Activated CD4-positive, alpha-beta T cell treated with anti-CD3 and anti-CD28 coated beads for 24 hours (primary cell): Measurements from ENCODE around the gene SPRR2A.
"Not testable (repeated sequence)": the region's sequence is repeated elsewhere in the genome, so short reads cannot be mapped to it uniquely, and the experiment has no call there.

Experiments
- DNase-seq, 2 donors: peaks; one replicate each; pipeline ENCODE4 v3.0.0-alpha.2; 2020; ENCODE audit warnings: low read depth in 2 of 2

SPRR2A gene

GRCh38 chr1:153057375-153057774 lies at the start of gene SPRR2A:
Gene SPRR2A, minus strand, starts transcription at chr1:153057512. Its CDS starts 777 bp downstream, at chr1:153056735.
- DNase-seq: no peak

GRCh38 chr1:153100245-153100644 lies 42.9 kb upstream of the SPRR2A start:
- DNase-seq: no peak

- DNase-seq: no peak
These were observed 42.2 kb upstream of the SPRR2A start for GRCh38 chr1:153099461-153100045.

- no peak for DNase-seq
These were observed 38.5 kb upstream of the SPRR2A start for GRCh38 chr1:153095764-153096163.

- no peak for DNase-seq
These were observed 37.1 kb upstream of the SPRR2A start, which contains the start of gene SPRR2E for GRCh38 chr1:153094426-153094825. Gene SPRR2E, minus strand, starts transcription at chr1:153094526. Its CDS starts 775 bp downstream, at chr1:153093751.

- no peak for DNase-seq
These were observed 30.3 kb upstream of the SPRR2A start for GRCh38 chr1:153087652-153088051.

- DNase-seq: no peak
These were observed 24.4 kb upstream of the SPRR2A start for GRCh38 chr1:153081736-153082135.

- no peak for DNase-seq
These were observed 15.8 kb upstream of the SPRR2A start for GRCh38 chr1:153072806-153073726.

- DNase-seq: no peak
These were observed 14.2 kb upstream of the SPRR2A start, which contains the start of gene SPRR2B for GRCh38 chr1:153071511-153071910. Gene SPRR2B, minus strand, starts transcription at chr1:153071611. Its CDS starts 772 bp downstream, at chr1:153070839.

- no peak for DNase-seq
These were observed 12.9 kb upstream of the SPRR2A start for GRCh38 chr1:153070243-153070642.

- no peak for DNase-seq
These were observed 1.8 kb upstream of the SPRR2A start for GRCh38 chr1:153058826-153059784.

GRCh38 chr1:153058154-153058553 lies 842 bp upstream of the SPRR2A start:
- no peak for DNase-seq

GRCh38 chr1:153056111-153056510 lies 1.2 kb downstream of the SPRR2A start:
- not testable (repeated sequence) for DNase-seq

- no peak for DNase-seq
These were observed 8.1 kb downstream of the SPRR2A start for GRCh38 chr1:153049211-153049610.

GRCh38 chr1:153040950-153041631 lies 16.2 kb downstream of the SPRR2A start, which contains the start of gene SPRR2D:
Gene SPRR2D, minus strand, starts transcription at chr1:153041120. Its CDS starts 774 bp downstream, at chr1:153040346.
- no peak for DNase-seq

- no peak for DNase-seq
These were observed 22.1 kb downstream of the SPRR2A start for GRCh38 chr1:153035211-153035610.

- DNase-seq: no peak
These were observed 24.5 kb downstream of the SPRR2A start for GRCh38 chr1:153032677-153033308.

- no peak for DNase-seq
These were observed 25.2 kb downstream of the SPRR2A start for GRCh38 chr1:153032073-153032472.

- DNase-seq: no peak
These were observed 26.4 kb downstream of the SPRR2A start, which contains the start of gene SPRR1B for GRCh38 chr1:153030895-153031294. Gene SPRR1B, plus strand, starts transcription at chr1:153031203. Its CDS starts 1,143 bp downstream, at chr1:153032346.

- DNase-seq: no peak
These were observed 28.5 kb downstream of the SPRR2A start for GRCh38 chr1:153028766-153029165.
